SHP77 (cell line): Measurements from ENCODE around the gene SPON1.
A peak's percentile ranks its signal among the peaks of the same experiment; 100 is the strongest.

ENCODE experiments used
- DNase-seq, 2 experiments: peaks; one replicate each; lab custom pipeline; 2025; lab: John Stamatoyannopoulos, UW

The SPON1 gene

GRCh38 chr11:13944016-13944415, 18.5 kb upstream of the SPON1 start:
- DNase-seq: no peak

- DNase-seq: no peak
Measured at GRCh38 chr11:13944911-13945425, 17.6 kb upstream of the SPON1 start.

DNA sequence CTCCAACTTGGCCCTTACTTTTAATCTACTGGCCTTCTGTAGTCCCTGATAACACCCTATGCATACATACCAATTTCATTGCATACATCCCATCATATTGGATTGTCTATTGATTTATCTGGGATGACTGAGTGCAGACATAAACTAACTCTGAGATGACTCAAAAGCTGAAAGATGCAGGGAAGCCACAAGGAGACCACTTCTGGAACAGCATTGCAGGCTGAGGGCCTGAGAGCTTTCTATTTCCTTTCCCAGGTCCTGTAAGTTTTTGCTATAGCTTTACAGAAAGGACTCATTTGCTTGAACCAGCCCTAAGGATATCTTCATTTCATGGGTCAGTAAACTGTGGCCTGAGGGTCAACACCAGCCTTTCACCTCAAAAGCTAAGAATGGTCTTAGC, 15.1 kb upstream of the SPON1 start:
- no peak for DNase-seq

DNA sequence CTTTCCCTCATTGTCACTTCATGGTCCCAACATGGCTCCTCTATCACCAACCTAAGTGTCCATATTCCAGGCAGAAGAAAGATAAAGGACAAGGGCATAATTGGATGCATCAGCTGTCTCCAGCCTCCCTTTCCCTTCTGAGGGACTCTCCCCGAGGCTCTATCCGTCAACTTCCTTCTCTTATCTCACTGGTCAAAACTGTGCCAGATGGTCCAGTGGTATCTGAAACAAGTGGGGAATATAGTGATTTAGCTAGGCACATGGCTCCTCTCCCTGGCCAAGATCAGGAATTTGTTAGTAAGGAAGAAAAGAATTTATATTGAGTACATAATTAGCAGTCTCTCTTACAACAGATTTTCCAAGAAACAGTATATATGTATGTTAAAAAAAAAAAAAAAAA, 12.6 kb upstream of the SPON1 start:
- DNase-seq: no peak

- no peak for DNase-seq
Measured at GRCh38 chr11:13952221-13952620, 10.3 kb upstream of the SPON1 start.

DNA sequence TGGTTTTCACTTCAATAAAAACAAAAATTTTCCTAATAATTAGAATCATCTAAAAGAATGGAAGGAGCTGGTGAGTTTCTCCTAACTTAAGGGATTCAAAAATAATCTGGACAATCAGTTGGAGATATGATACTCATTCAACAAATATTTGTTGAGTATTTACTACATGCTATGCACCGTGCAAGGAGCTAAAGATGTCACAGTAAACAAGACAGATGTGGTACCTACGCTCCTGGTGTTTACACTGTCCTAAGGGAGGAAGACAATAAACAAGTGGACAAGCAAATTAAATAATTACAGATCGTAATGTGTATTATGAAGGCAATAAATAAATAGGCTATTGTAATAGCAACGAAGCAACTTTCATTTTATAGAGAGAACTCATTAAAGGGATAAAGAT, 9.9 kb upstream of the SPON1 start:
- DNase-seq: no peak

DNA sequence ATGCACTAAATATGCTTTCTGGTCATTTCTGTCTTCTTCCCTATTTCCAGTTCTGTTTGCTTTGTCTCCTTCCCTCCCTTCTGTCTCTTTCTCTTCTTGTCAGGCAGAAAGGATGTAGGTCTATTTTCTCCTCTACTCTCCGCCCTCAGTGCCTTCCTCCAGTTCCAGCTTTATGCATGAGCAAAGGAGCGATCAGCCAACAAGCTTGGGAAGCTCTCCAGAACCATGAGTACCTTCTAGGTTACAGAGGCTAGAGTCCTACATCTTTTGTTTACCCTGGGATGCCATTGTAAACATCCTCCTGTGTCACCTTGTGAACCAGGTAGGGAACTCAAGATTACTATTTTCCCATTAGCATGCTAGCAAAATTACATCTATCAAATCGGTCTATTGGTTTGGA, 7.9 kb upstream of the SPON1 start:
- DNase-seq: no peak

DNA sequence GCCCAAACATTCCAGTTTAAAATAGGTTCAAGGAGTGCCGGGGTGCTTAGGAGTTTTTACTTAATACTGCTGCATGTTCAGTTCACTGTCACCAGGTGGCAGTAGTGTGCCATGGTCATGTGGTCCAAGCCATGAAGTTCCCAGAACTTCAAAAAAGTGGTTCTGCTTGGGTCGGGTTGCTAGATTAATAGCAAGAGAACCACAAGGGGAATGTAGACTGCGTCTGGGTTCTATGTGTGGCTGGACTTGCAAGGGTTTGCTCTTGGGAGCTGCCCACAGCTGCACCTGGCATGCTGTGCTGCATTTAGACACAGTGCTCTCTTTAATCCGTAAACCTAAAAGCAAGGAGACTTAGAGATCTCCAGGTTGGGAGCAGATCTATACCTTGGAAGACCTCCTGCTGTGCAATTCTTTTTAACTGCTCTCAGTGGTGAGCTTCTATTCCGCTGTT, 6.5 kb upstream of the SPON1 start:
- DNase-seq: peak in 1 of 2 experiments; percentile 5

DNA sequence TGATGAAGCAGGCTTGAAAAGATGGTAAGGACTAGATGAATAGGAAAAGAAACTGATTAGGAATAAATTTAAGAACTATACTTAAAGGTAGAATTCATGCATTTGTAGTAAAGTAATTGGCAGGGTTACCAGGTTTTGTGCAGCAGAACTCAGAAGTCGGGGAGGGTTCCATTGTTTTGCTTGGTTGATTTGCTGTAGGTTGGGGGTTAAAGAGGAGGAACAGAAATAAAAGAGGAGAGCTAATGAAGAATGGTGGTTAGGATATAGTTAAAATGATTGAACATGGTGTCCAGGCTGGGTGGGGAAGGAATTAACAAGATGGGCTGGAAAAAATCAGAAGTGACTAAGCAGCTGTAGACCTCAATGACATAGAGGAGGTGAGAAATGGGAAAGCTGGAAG, 5.5 kb upstream of the SPON1 start:
- DNase-seq: no peak

DNA sequence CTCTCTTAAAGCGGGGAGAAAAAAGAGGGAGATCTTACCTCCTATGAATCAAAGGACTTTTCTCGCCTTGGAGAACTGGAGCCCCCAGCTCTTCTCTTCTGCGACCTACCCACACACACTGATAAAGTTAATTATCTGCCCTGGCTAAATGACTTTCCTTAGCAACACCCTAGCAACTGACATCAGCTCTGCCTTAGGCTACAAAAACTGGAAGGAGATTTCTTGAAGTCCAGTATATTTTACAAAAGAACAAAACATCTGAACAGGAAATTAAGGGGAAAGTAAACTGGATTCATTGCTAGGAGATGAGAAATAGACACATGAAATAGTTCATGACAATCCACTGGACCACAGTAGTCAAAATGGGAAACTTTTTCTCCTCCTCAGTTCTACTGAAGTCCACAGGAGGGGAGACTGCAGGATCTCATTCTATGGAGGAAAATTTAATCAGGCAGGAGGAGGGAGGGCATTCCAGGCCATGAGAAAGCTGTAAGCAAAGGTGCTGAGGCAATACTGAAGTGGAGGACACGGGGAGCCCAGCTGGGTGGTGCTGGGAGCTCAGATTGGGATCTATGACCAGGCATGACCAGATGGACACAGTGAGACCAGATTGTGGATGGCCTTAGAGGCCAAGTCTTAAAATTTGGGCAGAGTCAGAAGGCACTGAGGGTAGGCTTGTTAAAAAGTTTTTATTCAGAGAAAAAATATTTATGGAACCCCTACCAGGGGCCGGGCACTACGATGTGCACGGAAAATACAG, 3.7 kb upstream of the SPON1 start:
- no peak for DNase-seq

DNA sequence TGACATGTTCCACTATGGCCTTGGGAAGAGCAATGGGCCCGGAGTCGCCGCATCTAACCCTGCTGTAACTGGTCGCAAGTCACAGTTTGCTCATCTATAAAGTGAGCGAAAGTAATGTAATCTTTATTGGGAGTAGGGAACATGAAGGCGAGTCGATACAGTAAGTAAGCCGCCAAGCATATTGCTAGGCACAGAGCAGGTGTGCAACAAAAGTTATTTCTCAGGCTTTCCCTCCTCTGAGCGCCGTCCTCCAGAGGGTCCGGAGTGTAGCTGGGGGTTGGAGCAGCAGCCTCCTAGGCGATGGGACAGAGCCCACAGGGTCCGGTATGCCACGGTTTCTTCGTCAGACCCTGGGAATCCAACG, 343 bp upstream of the SPON1 start:
- DNase-seq: no peak

GRCh38 chr11:13963169-13963948, 836 bp downstream of the SPON1 start:
- no peak for DNase-seq

GRCh38 chr11:13963949-13964770, 1.6 kb downstream of the SPON1 start:
- no peak for DNase-seq

DNA sequence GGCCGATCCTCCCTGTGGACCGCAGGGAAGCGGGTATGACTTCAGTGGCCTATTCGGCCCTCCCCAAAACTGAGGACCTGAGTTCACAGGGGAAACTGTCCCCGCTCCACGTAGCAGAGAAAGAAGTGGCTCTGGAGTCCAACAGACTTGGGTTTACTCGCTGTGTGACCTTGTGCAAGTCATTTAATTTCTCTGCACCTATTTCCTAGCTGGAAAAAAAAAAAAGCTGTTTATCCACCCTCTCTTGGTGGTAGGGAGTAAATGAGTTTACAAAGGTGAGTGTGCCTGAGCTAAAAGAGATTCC, 2.2 kb downstream of the SPON1 start:
- DNase-seq: no peak

- DNase-seq: no peak
Measured at GRCh38 chr11:13965337-13965736, 2.8 kb downstream of the SPON1 start.

- no peak for DNase-seq
Measured at GRCh38 chr11:13966013-13966412, 3.5 kb downstream of the SPON1 start.

DNA sequence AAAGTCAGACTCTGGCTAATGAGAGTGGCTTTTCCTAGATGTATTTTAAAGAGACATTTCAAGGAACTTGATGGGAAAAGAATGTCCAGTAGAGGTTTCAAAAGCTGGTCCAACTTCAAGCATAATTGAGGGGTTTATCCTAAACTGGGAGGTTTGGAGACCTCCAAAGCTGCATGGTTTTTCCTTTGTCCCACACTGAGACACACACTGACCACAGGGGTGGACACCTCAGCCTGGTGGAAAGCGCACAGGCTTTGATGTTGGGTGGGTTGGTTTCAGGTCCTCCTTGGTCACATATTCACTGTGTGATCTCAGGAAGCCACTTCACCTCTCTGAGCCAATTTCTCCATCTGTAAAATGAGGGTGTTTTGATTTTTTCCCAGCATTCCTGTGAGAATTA, 4.0 kb downstream of the SPON1 start:
- DNase-seq: no peak

GRCh38 chr11:13970986-13971385, 8.5 kb downstream of the SPON1 start:
- peak in 1 of 2 experiments; percentile 21 for DNase-seq

GRCh38 chr11:13972043-13972910, 9.8 kb downstream of the SPON1 start:
- DNase-seq: no peak

DNA sequence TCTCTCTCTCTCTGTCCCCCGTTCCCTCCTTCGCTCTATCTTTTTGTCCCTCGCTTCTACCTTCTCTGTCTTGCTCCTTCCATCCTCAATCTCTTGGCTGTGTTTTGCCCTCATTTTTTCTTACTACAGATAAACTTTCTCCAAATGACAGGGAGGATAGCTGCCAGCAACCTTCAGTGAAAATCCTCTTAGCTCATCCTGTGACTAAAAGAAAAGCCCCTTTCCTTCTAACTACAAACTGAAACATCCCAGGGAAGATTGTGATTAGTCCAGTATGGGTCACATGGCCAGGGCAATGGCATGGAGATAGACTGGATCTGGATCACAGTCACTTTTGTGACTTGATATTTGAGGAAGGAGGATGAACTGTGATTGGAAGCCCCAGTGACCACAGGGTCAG, 10.4 kb downstream of the SPON1 start:
- no peak for DNase-seq

DNA sequence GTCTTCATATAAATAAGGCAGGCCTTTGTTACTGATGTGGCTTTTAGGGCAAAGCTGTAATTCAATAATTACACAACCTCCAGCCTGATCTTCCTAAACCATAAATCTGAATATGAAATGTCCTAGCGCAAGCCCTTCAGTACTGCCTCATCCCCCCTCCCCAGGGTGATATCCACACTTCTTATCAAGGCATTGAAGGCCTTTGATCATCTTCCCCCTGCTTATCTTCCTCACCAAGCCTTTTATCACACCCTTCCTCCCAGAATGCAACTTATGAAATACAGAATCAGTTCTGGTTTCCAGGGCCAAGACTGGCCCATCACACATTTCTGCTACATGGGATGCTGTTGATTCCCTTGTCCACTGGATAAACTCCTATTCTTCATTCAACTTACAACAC, 12.1 kb downstream of the SPON1 start:
- DNase-seq: no peak
